H1 (cell line): ENCODE results near the gene TTC28. TPM values are rescaled to one million over a fixed set of nuclear protein-coding genes. Genes with fewer than 3 reads are reported as not detected.

ENCODE experiments used
- CTCF ChIA-PET: fragments of 300-600 bp; sonication (Branson Sonifier 250); formaldehyde crosslinking; loops from one replicate; lab custom pipeline; 2021; ENCODE audit not compliant: partially characterized antibody; lab: Charles Lee
- POLR2A ChIA-PET: fragments of 300-600 bp; sonication (Branson Sonifier 250); formaldehyde crosslinking; loops from one replicate; lab custom pipeline; 2021; ENCODE audit warnings: inconsistent platforms; ENCODE audit not compliant: partially characterized antibody; lab: Charles Lee
- DNase-seq, 2 experiments: peaks; one replicate each; pipeline versions ENCODE4 v3.0.0 to v3.0.0-alpha.2; 2010 to 2022; ENCODE audit warnings: low spot score in 2 of 2, low read depth in 1 of 2, mixed read lengths in 1 of 2
- FAIRE-seq: peaks from 2 replicates; lab custom pipeline; 2011; peaks lifted over from hg19 to GRCh38; lab: Jason Lieb, UNC
- H2AFZ ChIP-seq: 2 replicates; pipeline ENCODE4 v1.8.1; 2012; ENCODE audit warnings: low read length, inconsistent platforms
- H2AK5ac ChIP-seq: 2 replicates; pipeline ENCODE4 v1.6.1; 2013; ENCODE audit warnings: low read depth, low read length
- H2BK120ac ChIP-seq: replicated peaks from 2 replicates; pipeline ENCODE3; 2013; ENCODE audit warnings: low read depth, low read length, inconsistent platforms
- H2BK12ac ChIP-seq: 2 replicates; pipeline ENCODE4 v1.6.1; 2013; ENCODE audit warnings: low read depth, low read length
- H2BK15ac ChIP-seq: 2 replicates; pipeline ENCODE4 v1.6.1; 2013; ENCODE audit warnings: low read length
- H2BK20ac ChIP-seq: 2 replicates; pipeline ENCODE4 v1.6.1; 2013; ENCODE audit warnings: low read length
- H2BK5ac ChIP-seq: 2 replicates; pipeline ENCODE4 v1.6.1; 2013; ENCODE audit warnings: low read depth, low read length
- H3K14ac ChIP-seq: 2 replicates; pipeline ENCODE4 v1.6.1; 2013; ENCODE audit warnings: inconsistent platforms; ENCODE audit not compliant: insufficient read length
- H3K18ac ChIP-seq: 2 replicates; pipeline ENCODE4 v1.6.1; 2013; ENCODE audit warnings: low read length; ENCODE audit errors: extremely low read depth
- H3K23ac ChIP-seq: 2 replicates; pipeline ENCODE4 v1.6.1; 2013; ENCODE audit warnings: inconsistent platforms; ENCODE audit not compliant: insufficient read length
- H3K23me2 ChIP-seq: 2 replicates; pipeline ENCODE4 v1.6.1; 2013; ENCODE audit warnings: low read depth, low read length
- H3K27ac ChIP-seq: 2 replicates; pipeline ENCODE4 v1.6.1; 2011; ENCODE audit warnings: low read depth, low read length, inconsistent platforms
- H3K27me3 ChIP-seq, 4 experiments: replicated peaks in 1 of 4; 1 replicate in 1 of 4; 2 replicates in 3 of 4; pipeline versions ENCODE4 v1.6.1 to v1.8.1; 2011 to 2013; ENCODE audit warnings: low read length in 3 of 4, mild to moderate bottlenecking in 3 of 4, inconsistent platforms in 2 of 4, mixed read lengths in 2 of 4, moderate library complexity in 1 of 4; ENCODE audit not compliant: control insufficient read depth in 3 of 4, insufficient read depth in 3 of 4; ENCODE audit errors: extremely low read depth in 1 of 4
- H3K36me3 ChIP-seq, 4 experiments: 2 replicates each; pipeline versions ENCODE4 v1.6.1 to v1.8.1; 2011 to 2013; ENCODE audit warnings: mild to moderate bottlenecking in 4 of 4, low read length in 3 of 4, moderate library complexity in 2 of 4, control low read depth in 1 of 4, inconsistent platforms in 1 of 4; ENCODE audit not compliant: insufficient read depth in 4 of 4, control insufficient read depth in 2 of 4
- H3K4ac ChIP-seq: replicated peaks from 2 replicates; pipeline ENCODE3; 2013; ENCODE audit warnings: low read length, low read depth, mixed read lengths, inconsistent platforms; ENCODE audit not compliant: insufficient read length
- H3K4me1 ChIP-seq, 4 experiments: replicated peaks in 1 of 4; 1 replicate in 1 of 4; 2 replicates in 3 of 4; pipeline versions ENCODE4 v1.6.1 to v1.8.1; 2011 to 2013; ENCODE audit warnings: low read length in 3 of 4, inconsistent platforms in 2 of 4, mixed read lengths in 1 of 4; ENCODE audit not compliant: insufficient read depth in 4 of 4, control insufficient read depth in 3 of 4
- H3K4me2 ChIP-seq, 2 experiments: 2 replicates each; pipeline versions ENCODE4 v1.6.1 to v1.8.1; 2011 to 2013; ENCODE audit warnings: low read depth in 2 of 2, low read length in 2 of 2, control low read depth in 1 of 2, inconsistent platforms in 1 of 2, mild to moderate bottlenecking in 1 of 2; ENCODE audit not compliant: insufficient read depth in 1 of 2
- H3K4me3 ChIP-seq, 4 experiments: fragments of 200-600, 300-600 bp in 1 of 4; sonication (generic), shearing (Covaris generic), sonication (Bioruptor Twin) in 1 of 4; 2 replicates each; pipeline versions ENCODE4 v1.5.1 to v1.8.1; 2011 to 2016; ENCODE audit warnings: low read length in 4 of 4, low read depth in 3 of 4, control low read depth in 2 of 4, inconsistent platforms in 2 of 4, mild to moderate bottlenecking in 2 of 4, mixed read lengths in 1 of 4, moderate library complexity in 1 of 4; ENCODE audit not compliant: insufficient read depth in 2 of 4; ENCODE audit errors: extremely low read depth in 1 of 4
- H3K56ac ChIP-seq: replicated peaks from 2 replicates; pipeline ENCODE3; 2013; ENCODE audit warnings: low read depth, mild to moderate bottlenecking, mixed read lengths, low read length, inconsistent platforms; ENCODE audit not compliant: insufficient read length
- H3K79me1 ChIP-seq: 2 replicates; pipeline ENCODE4 v1.6.1; 2013; ENCODE audit warnings: low read depth, low read length, control low read depth
- H3K79me2 ChIP-seq, 2 experiments: 2 replicates each; pipeline versions ENCODE4 v1.6.1 to v1.8.1; 2012 to 2013; ENCODE audit warnings: low read length in 2 of 2, mild to moderate bottlenecking in 2 of 2, inconsistent platforms in 1 of 2; ENCODE audit not compliant: insufficient read depth in 2 of 2, control insufficient read depth in 1 of 2
- H3K9ac ChIP-seq, 4 experiments: replicated peaks in 1 of 4; 1 replicate in 1 of 4; 2 replicates in 3 of 4; pipeline versions ENCODE4 v1.6.1 to v1.8.1; 2011 to 2013; ENCODE audit warnings: low read depth in 3 of 4, low read length in 3 of 4, control low read depth in 2 of 4, mild to moderate bottlenecking in 2 of 4, moderate library complexity in 2 of 4, inconsistent platforms in 1 of 4; ENCODE audit errors: extremely low read depth in 1 of 4
- H3K9me3 ChIP-seq, 2 experiments: 2 replicates each; pipeline versions ENCODE4 v1.6.1 to v1.8.1; 2012 to 2013; ENCODE audit warnings: mild to moderate bottlenecking in 2 of 2, moderate library complexity in 2 of 2, control low read depth in 1 of 2, inconsistent platforms in 1 of 2, low read depth in 1 of 2, low read length in 1 of 2, mixed read lengths in 1 of 2; ENCODE audit not compliant: insufficient read depth in 2 of 2
- H4K20me1 ChIP-seq, 2 experiments: replicated peaks in 1 of 2; 2 replicates each; pipeline versions ENCODE3 to v1.8.1; 2011 to 2013; ENCODE audit warnings: inconsistent platforms in 2 of 2, low read length in 2 of 2, mild to moderate bottlenecking in 1 of 2; ENCODE audit not compliant: insufficient read depth in 2 of 2, control insufficient read depth in 1 of 2
- H4K5ac ChIP-seq: 2 replicates; pipeline ENCODE4 v1.6.1; 2013; ENCODE audit warnings: low read length, low read depth, mixed read lengths, inconsistent platforms; ENCODE audit not compliant: insufficient read length
- H4K8ac ChIP-seq: 2 replicates; pipeline ENCODE4 v1.8.0; 2013; ENCODE audit warnings: mild to moderate bottlenecking, moderate library complexity, low read length, inconsistent platforms; ENCODE audit not compliant: insufficient read depth; ENCODE audit errors: extremely low read depth
- H4K91ac ChIP-seq: replicated peaks from 2 replicates; pipeline ENCODE3; 2013; ENCODE audit warnings: low read length, mixed read lengths, inconsistent platforms; ENCODE audit not compliant: insufficient read length
- ASH2L ChIP-seq: fragments of 200-600, 300-600 bp; sonication (generic); IDR thresholded peaks from one replicate; pipeline ENCODE4 v1.7.1; 2017; ENCODE audit warnings: low read length
- BRCA1 ChIP-seq: IDR thresholded peaks from 2 replicates; pipeline ENCODE4 v1.6.1; 2012; ENCODE audit warnings: low read depth, low read length, improper control_type of control experiment
- CHD2 ChIP-seq: IDR thresholded peaks from 2 replicates; pipeline ENCODE4 v1.6.1; 2012; ENCODE audit warnings: low read length, improper control_type of control experiment
- EGR1 ChIP-seq: IDR thresholded peaks from 2 replicates; pipeline ENCODE4 v1.6.1; 2011; ENCODE audit warnings: low read depth, low read length, borderline replicate concordance
- GTF2F1 ChIP-seq: IDR thresholded peaks from 2 replicates; pipeline ENCODE4 v1.6.1; 2012; ENCODE audit warnings: low read depth, low read length, improper control_type of control experiment, borderline replicate concordance
- PHF8 ChIP-seq: fragments of 200-600 bp; sonication (generic); conservative IDR thresholded peaks from 2 replicates; pipeline ENCODE4 v1.7.1; 2012; ENCODE audit warnings: low read depth, mild to moderate bottlenecking, inconsistent platforms, low read length, moderate library complexity
- RAD21 ChIP-seq, 2 experiments: IDR thresholded peaks in 1 of 2; conservative IDR thresholded peaks in 1 of 2; 2 replicates each; pipeline ENCODE4 v1.6.1; 2011; ENCODE audit warnings: low read depth in 2 of 2, low read length in 2 of 2, improper control_type of control experiment in 1 of 2, inconsistent platforms in 1 of 2, mild to moderate bottlenecking in 1 of 2, moderate library complexity in 1 of 2
- SAP30 ChIP-seq: fragments of 300-600 bp; sonication (generic); IDR thresholded peaks from 2 replicates; pipeline ENCODE4 v1.7.1; 2012; ENCODE audit warnings: low read length, moderate library complexity, mild to moderate bottlenecking, inconsistent platforms; ENCODE audit not compliant: insufficient read depth, insufficient replicate concordance
- SIRT6 ChIP-seq: IDR thresholded peaks from one replicate; pipeline ENCODE4 v1.7.1; 2012; ENCODE audit warnings: low read length, inconsistent platforms
- SP2 ChIP-seq: IDR thresholded peaks from 2 replicates; pipeline ENCODE4 v1.6.1; 2012; ENCODE audit warnings: mild to moderate bottlenecking, low read length, inconsistent platforms
- SUZ12 ChIP-seq: fragments of 200-600 bp; sonication (generic); IDR thresholded peaks from 2 replicates; pipeline ENCODE4 v1.6.1; 2012; ENCODE audit warnings: mild to moderate bottlenecking, inconsistent platforms, low read length, moderate library complexity, mixed read lengths
- USF2 ChIP-seq: IDR thresholded peaks from 2 replicates; pipeline ENCODE4 v1.6.1; 2011; ENCODE audit warnings: low read length, improper control_type of control experiment
- YY1 ChIP-seq: IDR thresholded peaks from 2 replicates; pipeline ENCODE4 v1.6.1; 2011; ENCODE audit warnings: low read depth, mild to moderate bottlenecking, low read length
- WGBS, 2 experiments: shearing (Covaris generic) in 1 of 2; methylation state at CpG; one replicate each; pipeline versions ENCODE4 v1.1.6 to v1.1.7; 2013 to 2015; ENCODE audit warnings: low lambda C conversion rate in 2 of 2, mixed read lengths in 2 of 2, inconsistent platforms in 1 of 2, low coverage in 1 of 2, missing lambda C conversion rate in 1 of 2; ENCODE audit not compliant: insufficient replicate concordance in 2 of 2, insufficient coverage in 1 of 2, insufficient read length in 1 of 2; ENCODE audit errors: extremely low coverage in 1 of 2, missing lambda C conversion rate in 1 of 2; 5-methylcytosine and 5-hydroxymethylcytosine counted together
- polyA plus RNA-seq, 7 experiments: library from polyadenylated mRNA; depleted of rRNA in 3 of 7; stranded (reverse) in 5 of 7; unstranded in 2 of 7; fragments of >200 nt in 5 of 7; fragments of 200-250 nt in 2 of 7; gene quantifications; 1 replicate in 5 of 7; 2 replicates in 1 of 7; 4 replicates in 1 of 7; pipeline versions ENCODE4 v1.2.1 to v1.2.3, GENCODE V29; 2011 to 2013; ENCODE audit warnings: missing spikeins in 2 of 7, mixed read lengths in 2 of 7
- total RNA-seq: library from RNA; stranded (reverse); fragmentation: NEBNext Ultra II Directional; extraction: Animal tissue kit (Norgen Biotek cat#: 25700); gene quantifications from 2 replicates; pipeline ENCODE4 v1.2.1, GENCODE V29; 2021

TTC28 gene
- total and polyA plus RNA-seq, 2 of the 8 experiments (the other 6 are each of a cell fraction or from before 2014, with no cell fraction given), result 2.6 to 12.6 TPM

DNA sequence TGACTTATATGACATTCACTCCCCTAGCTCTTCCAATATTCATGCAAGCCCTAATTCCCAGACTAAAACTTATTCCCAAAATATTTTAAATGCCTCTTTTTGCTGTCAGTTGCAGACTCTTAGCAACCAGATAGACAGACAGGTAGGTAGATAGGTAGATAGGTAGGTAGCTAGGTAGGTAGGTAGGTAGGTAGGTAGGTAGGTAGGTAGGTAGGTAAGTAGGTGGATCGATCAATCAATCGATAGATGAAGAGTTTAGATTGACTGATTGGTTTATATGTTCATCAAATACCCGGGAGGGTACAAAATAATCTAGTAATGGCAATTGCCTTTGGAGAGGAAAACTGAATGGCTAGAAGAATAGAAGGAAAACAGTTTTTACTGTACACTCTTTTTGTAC lies 86.3 kb downstream of the TTC28 start:
- no peak overlapping the region for H4K8ac ChIP-seq
- H3K23me2 ChIP-seq, result no peaks in the 10 kb centered on the region
- H3K14ac ChIP-seq, result no peak overlapping the region
- no peak overlapping the region for H2BK12ac ChIP-seq
- H3K18ac ChIP-seq, result no peak overlapping the region
- H4K91ac ChIP-seq, result no peak overlapping the region
- no peak overlapping the region for H2BK120ac ChIP-seq
- no peaks in the 10 kb centered on the region for H3K4me1 ChIP-seq
- WGBS, 2 experiments, result 91% methylated on average over 3 of the region's 3 CpGs; no CpG with 5 or more reads in 1 of the 2 experiments
- ChIA-PET POLR2A (no interaction called here), CTCF (interaction anchor here (0.6 to 1.9 kb wide), 10 partner anchors 8 to 573 kb away, joined by 3 to 16 read pairs (median 3); no protein-coding TSS in a partner anchor)
- H3K56ac ChIP-seq, result no peak overlapping the region
- no peak overlapping the region for H3K23ac ChIP-seq
- no peak overlapping the region for H4K5ac ChIP-seq
- no peak overlapping the region for H3K4ac ChIP-seq
- no peaks in the 10 kb centered on the region for H3K79me2 ChIP-seq
- DNase-seq (no peak), FAIRE-seq (no peak)
- H3K4me2 ChIP-seq, result no peak overlapping the region
- H2AK5ac ChIP-seq, result no peak overlapping the region
- H2BK20ac ChIP-seq, result no peak overlapping the region
- H3K79me1 ChIP-seq, result no peaks in the 10 kb centered on the region
- H3K4me3 ChIP-seq, result no peak overlapping the region
- H2BK15ac ChIP-seq, result no peak overlapping the region
- H3K36me3 ChIP-seq, result no peaks in the 10 kb centered on the region
- no peak overlapping the region for H3K9ac ChIP-seq
- no peak overlapping the region for H2BK5ac ChIP-seq
- H3K27ac ChIP-seq, result no peak overlapping the region
- no peaks in the 10 kb centered on the region for H3K27me3 ChIP-seq
- H4K20me1 ChIP-seq, result peaks cover 0 to 1% of the 10 kb centered on the region in 2 experiments
- H3K9me3 ChIP-seq, result no peaks in the 10 kb centered on the region
- no peak overlapping the region for H2AFZ ChIP-seq
- TF ChIP-seq SP2, result no peak
- TF ChIP-seq USF2, result no peak
- no peak for TF ChIP-seq SUZ12
- TF ChIP-seq GTF2F1, result no peak
- TF ChIP-seq CHD2, result no peak
- no peak for TF ChIP-seq BRCA1
- TF ChIP-seq ASH2L, result no peak
- TF ChIP-seq YY1, result no peak
- no peak for TF ChIP-seq RAD21 (IDR thresholded peaks at IDR 0.05 in 1 of 2, conservative IDR thresholded peaks at IDR 0.05 in 1 of 2; ENCODE audit: low read depth in 2 of 2, low read length in 2 of 2)
- no peak for TF ChIP-seq PHF8
- no peak for TF ChIP-seq EGR1
- no peak for TF ChIP-seq SIRT6
- TF ChIP-seq SAP30, result no peak
